ENCODE measurements around the gene MAD2L1BP. TPM values are rescaled to one million over a fixed set of nuclear protein-coding genes. Genes with fewer than 3 reads are reported as not detected.
"Not testable (repeated sequence)": the region's sequence is repeated elsewhere in the genome, so short reads cannot be mapped to it uniquely, and the experiment has no call there.

Gene MAD2L1BP
- total and polyA plus RNA-seq, 3 experiments from 2014 or later, result 16.0 to 27.7 (median 27.6) TPM

DNA sequence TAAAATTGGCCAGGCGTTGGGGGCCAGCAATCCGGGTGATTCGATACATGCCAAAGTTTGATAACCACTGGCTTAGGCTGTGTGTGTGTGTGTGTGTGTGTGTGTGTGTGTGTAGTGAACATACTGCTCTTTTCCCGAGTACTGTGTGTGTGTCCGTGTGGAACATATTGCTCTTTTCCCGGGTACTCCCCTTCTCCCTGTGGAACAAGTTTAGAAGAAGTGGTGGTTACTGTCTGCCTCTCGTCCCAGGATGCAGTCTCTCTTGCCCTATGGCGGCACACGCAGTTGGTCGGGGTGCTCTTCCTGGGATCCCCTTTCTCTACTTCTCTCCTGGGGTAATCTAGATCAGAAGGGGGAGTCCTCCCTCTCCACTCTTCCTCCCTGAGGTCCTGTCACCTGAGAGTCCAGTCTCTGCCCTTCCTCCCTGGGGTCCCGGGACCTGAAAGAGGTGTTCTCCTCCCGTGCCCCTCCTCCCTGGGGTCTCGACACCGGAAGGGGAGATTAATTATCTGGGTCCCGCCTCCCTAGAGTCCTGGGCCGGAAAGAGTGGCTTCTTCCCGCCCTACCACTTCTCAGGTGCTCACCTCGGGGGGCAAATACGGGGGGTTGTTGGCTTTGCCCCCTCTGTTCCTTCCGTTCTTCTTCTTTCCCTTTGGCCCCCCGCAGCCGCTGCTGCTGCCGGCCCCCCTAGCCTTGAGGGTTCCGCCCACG, 7.1 kb upstream of the MAD2L1BP start:
- DNase-seq, result peak; percentile 29 to 75 (median 48)
- Mint-ChIP-seq H3K9me3 (no peaks in the 10 kb centered on the region), H3K36me3 (peaks cover 0 to 44% (median 3%) of the 10 kb centered on the region in 3 donors), H3K4me3 (peak overlapping the region; percentile 96 to 99 (median 98)), H3K27me3 (no peaks in the 10 kb centered on the region), H3K27ac (peak overlapping the region; percentile 90 to 99 (median 98)), H3K4me1 (peaks cover 31 to 40% (median 35%) of the 10 kb centered on the region in 3 donors)
- Histone ChIP-seq H3K36me3 (ENCODE audit: insufficient read depth, low read length) (peaks cover 4% of the 10 kb centered on the region), H3K27me3 (ENCODE audit: insufficient read depth, low read length, poor library complexity, severe bottlenecking) (no peaks in the 10 kb centered on the region), H3K4me1 (ENCODE audit: insufficient read depth, low read length) (peaks cover 11% of the 10 kb centered on the region), H3K27ac (ENCODE audit: low read depth, low read length) (peak overlapping the region; percentile 89), H3K9me3 (ENCODE audit: low read length) (no peaks in the 10 kb centered on the region), H3K4me3 (ENCODE audit: low read length) (peak overlapping the region; percentile 84)
- ChIA-PET CTCF (interaction anchor here (1.9 to 2.7 kb wide), 2 partner anchors 20 to 39 kb away, joined by 9 to 10 read pairs; no protein-coding TSS in a partner anchor), POLR2A (interaction anchor here (0.8 to 1.3 kb wide), 4 partner anchors 9 to 618 kb away, joined by 3 to 6 read pairs (median 4); partner anchors contain the start of genes HSP90AB1, POLH, XPO5 and ZNF318)

DNA sequence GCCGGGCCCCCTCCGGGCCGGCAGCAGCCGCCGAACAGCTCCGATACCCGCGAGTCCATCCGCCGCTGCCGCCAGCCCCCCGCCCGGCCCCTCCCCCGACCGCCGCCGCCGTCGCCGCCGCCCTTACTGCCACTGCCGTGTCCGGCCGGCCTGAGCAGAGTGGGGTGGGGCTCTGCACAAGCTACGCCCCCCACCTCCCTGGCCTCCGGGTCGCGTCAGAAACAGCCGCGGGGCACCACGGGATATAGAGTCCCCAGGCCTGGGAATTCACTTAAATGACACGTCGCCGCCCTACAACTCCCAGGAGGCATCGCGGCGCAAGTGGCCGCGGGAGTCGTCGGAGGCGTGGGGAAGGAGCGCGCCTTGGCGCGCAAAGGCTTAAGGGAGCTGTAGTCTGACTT, 6.5 kb upstream of the MAD2L1BP start, which contains the start of gene GTPBP2:
Gene GTPBP2 (minus strand): TSS at position 161 of the 401 bp plus-strand sequence. CDS start 102 bp downstream, at position 59.
- no peaks in the 10 kb centered on the region for H3K36me3 ChIP-seq (ENCODE audit: insufficient read depth, low read length)
- Mint-ChIP-seq H3K9me3 (no peaks in the 10 kb centered on the region), H3K36me3 (peaks cover 0 to 39% (median 1%) of the 10 kb centered on the region in 3 donors), H3K4me1 (peaks cover 34 to 43% (median 39%) of the 10 kb centered on the region in 3 donors), H3K27me3 (no peaks in the 10 kb centered on the region), H3K27ac (peak within 1 kb of the TSS; percentile 90 to 99 (median 98)), H3K4me3 (peak within 1 kb of the TSS; percentile 96 to 99 (median 98))
- H3K27me3 ChIP-seq (ENCODE audit: insufficient read depth, low read length, poor library complexity, severe bottlenecking), result no peaks in the 10 kb centered on the region
- no peaks in the 10 kb centered on the region for H3K9me3 ChIP-seq (ENCODE audit: low read length)
- H3K27ac ChIP-seq (ENCODE audit: low read depth, low read length), result peak within 1 kb of the TSS; percentile 92
- peaks cover 11% of the 10 kb centered on the region for H3K4me1 ChIP-seq (ENCODE audit: insufficient read depth, low read length)
- peak; percentile 92 to 96 (median 94) for DNase-seq
- ChIA-PET CTCF (interaction anchor here (0.8 to 2.7 kb wide), 4 partner anchors 15 to 53 kb away, joined by 3 to 10 read pairs (median 6); partner anchors contain the start of genes POLH and XPO5), POLR2A (interaction anchor here (0.8 to 1.3 kb wide), 6 partner anchors 10 to 651 kb away, joined by 3 to 6 read pairs (median 3); partner anchors contain the start of genes HSP90AB1, PEX6, POLH and XPO5)
- peak within 1 kb of the TSS; percentile 99 for H3K4me3 ChIP-seq (ENCODE audit: low read length)

GRCh38 chr6:43629505-43630300, 5.9 kb upstream of the MAD2L1BP start:
- Histone ChIP-seq H3K36me3 (ENCODE audit: insufficient read depth, low read length) (no peaks in the 10 kb centered on the region), H3K9me3 (ENCODE audit: low read length) (no peaks in the 10 kb centered on the region), H3K27ac (ENCODE audit: low read depth, low read length) (peak overlapping the region; percentile 92), H3K4me3 (ENCODE audit: low read length) (peak overlapping the region; percentile 99), H3K4me1 (ENCODE audit: insufficient read depth, low read length) (peaks cover 12% of the 10 kb centered on the region), H3K27me3 (ENCODE audit: insufficient read depth, low read length, poor library complexity, severe bottlenecking) (no peaks in the 10 kb centered on the region)
- CTCF ChIA-PET, result interaction anchor here (0.8 to 2.7 kb wide), 4 partner anchors 14 to 54 kb away, joined by 3 to 10 read pairs (median 6); partner anchors contain the start of genes POLH and XPO5
- Mint-ChIP-seq H3K36me3 (peaks cover 0 to 33% (median 1%) of the 10 kb centered on the region in 3 donors), H3K27ac (peak overlapping the region; percentile 90 to 99 (median 98)), H3K4me1 (peaks cover 34 to 45% (median 40%) of the 10 kb centered on the region in 3 donors), H3K9me3 (no peaks in the 10 kb centered on the region), H3K4me3 (peak overlapping the region; percentile 96 to 99 (median 98)), H3K27me3 (no peaks in the 10 kb centered on the region)
- DNase-seq, result peak; percentile 78 to 88 (median 82)
- POLR2A ChIA-PET, result interaction anchor here (0.8 to 1.3 kb wide), 6 partner anchors 9 to 651 kb away, joined by 3 to 6 read pairs (median 3); partner anchors contain the start of genes HSP90AB1, PEX6, POLH and XPO5

- H3K4me1 ChIP-seq (ENCODE audit: insufficient read depth, low read length), result peaks cover 20% of the 10 kb centered on the region
- POLR2A ChIA-PET, result no interaction called here
- H3K9me3 Mint-ChIP-seq, result no peaks in the 10 kb centered on the region
- H3K27ac ChIP-seq (ENCODE audit: low read depth, low read length), result peak overlapping the region; percentile 92
- H3K36me3 Mint-ChIP-seq, result peaks cover 0 to 26% (median 1%) of the 10 kb centered on the region in 3 donors
- no peaks in the 10 kb centered on the region for H3K9me3 ChIP-seq (ENCODE audit: low read length)
- peak overlapping the region in 5 of 7 donors; percentile 34 to 80 (median 57) for H3K4me3 Mint-ChIP-seq
- CTCF ChIA-PET, result interaction anchor here (2.7 kb wide), 1 partner anchor 37 kb away, joined by 10 read pairs; no protein-coding TSS in a partner anchor
- H3K36me3 ChIP-seq (ENCODE audit: insufficient read depth, low read length), result no peaks in the 10 kb centered on the region
- peaks cover 44 to 55% (median 52%) of the 10 kb centered on the region in 3 donors for H3K4me1 Mint-ChIP-seq
- DNase-seq, result no peak
- peaks cover 0 to 8% of the 10 kb centered on the region in 2 donors for H3K27me3 Mint-ChIP-seq
- H3K27me3 ChIP-seq (ENCODE audit: insufficient read depth, low read length, poor library complexity, severe bottlenecking), result no peaks in the 10 kb centered on the region
- H3K4me3 ChIP-seq (ENCODE audit: low read length), result no peak overlapping the region
- H3K27ac Mint-ChIP-seq, result peak overlapping the region in 5 of 8 donors; percentile 17 to 83 (median 76)
Measured at GRCh38 chr6:43630980-43631619, 4.5 kb upstream of the MAD2L1BP start.

- H3K9me3 ChIP-seq (ENCODE audit: low read length); CTCF ChIA-PET; H3K27ac ChIP-seq (ENCODE audit: low read depth, low read length); H3K4me3 ChIP-seq (ENCODE audit: low read length); POLR2A ChIA-PET; H3K4me3 Mint-ChIP-seq; H3K36me3 ChIP-seq (ENCODE audit: insufficient read depth, low read length); H3K27ac Mint-ChIP-seq; H3K27me3 Mint-ChIP-seq; DNase-seq; H3K9me3 Mint-ChIP-seq; H3K27me3 ChIP-seq (ENCODE audit: insufficient read depth, low read length, poor library complexity, severe bottlenecking): not testable (repeated sequence)
- Mint-ChIP-seq H3K4me1 (peaks cover 33 to 57% (median 47%) of the 10 kb centered on the region in 3 donors), H3K36me3 (peaks cover 0 to 25% (median 0%) of the 10 kb centered on the region in 3 donors)
- peaks cover 25% of the 10 kb centered on the region for H3K4me1 ChIP-seq (ENCODE audit: insufficient read depth, low read length)
Measured at GRCh38 chr6:43633002-43633401, 2.6 kb upstream of the MAD2L1BP start.

- Mint-ChIP-seq H3K27me3 (peaks cover 0 to 8% of the 10 kb centered on the region in 2 donors), H3K4me1 (peaks cover 33 to 60% (median 52%) of the 10 kb centered on the region in 3 donors), H3K36me3 (peaks cover 0 to 28% (median 5%) of the 10 kb centered on the region in 3 donors), H3K27ac (peak overlapping the region; percentile 94 to 99 (median 96)), H3K4me3 (peak overlapping the region; percentile 96 to 100 (median 97)), H3K9me3 (no peaks in the 10 kb centered on the region)
- peaks cover 9% of the 10 kb centered on the region for H3K36me3 ChIP-seq (ENCODE audit: insufficient read depth, low read length)
- no peak for DNase-seq
- H3K4me1 ChIP-seq (ENCODE audit: insufficient read depth, low read length), result peaks cover 35% of the 10 kb centered on the region
- ChIA-PET CTCF (interaction anchor here (2.7 kb wide), 1 partner anchor 26 kb away, joined by 9 read pairs; no protein-coding TSS in a partner anchor), POLR2A (interaction anchor here (0.7 to 1.0 kb wide), 2 partner anchors 62 to 90 kb away, joined by 3 to 6 read pairs; no protein-coding TSS in a partner anchor)
- H3K27me3 ChIP-seq (ENCODE audit: insufficient read depth, low read length, poor library complexity, severe bottlenecking), result no peaks in the 10 kb centered on the region
- peak overlapping the region; percentile 94 for H3K4me3 ChIP-seq (ENCODE audit: low read length)
- no peak overlapping the region for H3K27ac ChIP-seq (ENCODE audit: low read depth, low read length)
- no peaks in the 10 kb centered on the region for H3K9me3 ChIP-seq (ENCODE audit: low read length)
Measured at GRCh38 chr6:43634702-43635303, 837 bp upstream of the MAD2L1BP start.

- Histone ChIP-seq H3K36me3 (ENCODE audit: insufficient read depth, low read length) (peaks cover 19% of the 10 kb centered on the region), H3K4me3 (ENCODE audit: low read length) (peak overlapping the region; percentile 94), H3K4me1 (ENCODE audit: insufficient read depth, low read length) (peaks cover 30% of the 10 kb centered on the region), H3K27ac (ENCODE audit: low read depth, low read length) (peak overlapping the region; percentile 87), H3K9me3 (ENCODE audit: low read length) (no peaks in the 10 kb centered on the region), H3K27me3 (ENCODE audit: insufficient read depth, low read length, poor library complexity, severe bottlenecking) (no peaks in the 10 kb centered on the region)
- POLR2A ChIA-PET, result no interaction called here
- H3K4me1 Mint-ChIP-seq, result peaks cover 38 to 60% (median 51%) of the 10 kb centered on the region in 3 donors
- no peaks in the 10 kb centered on the region for H3K9me3 Mint-ChIP-seq
- H3K4me3 Mint-ChIP-seq, result peak overlapping the region; percentile 96 to 100 (median 97)
- H3K36me3 Mint-ChIP-seq, result peaks cover 0 to 41% (median 8%) of the 10 kb centered on the region in 3 donors
- peaks cover 0 to 8% of the 10 kb centered on the region in 2 donors for H3K27me3 Mint-ChIP-seq
- CTCF ChIA-PET, result interaction anchor here (1.3 to 2.7 kb wide), 3 partner anchors 9 to 31 kb away, joined by 5 to 9 read pairs (median 6); partner anchors contain the start of gene RSPH9
- peak overlapping the region; percentile 94 to 99 (median 96) for H3K27ac Mint-ChIP-seq
- DNase-seq, result no peak
Measured at GRCh38 chr6:43636308-43636659, 644 bp downstream of the MAD2L1BP start.

All from CD8-positive, alpha-beta memory T cell (primary cell).